Upper lobe of left lung (tissue), 6 donors: ENCODE measurements around the gene STK10. TPM values are rescaled to one million over a fixed set of nuclear protein-coding genes. Genes with fewer than 3 reads are reported as not detected.
"Not testable (repeated sequence)": the region's sequence is repeated elsewhere in the genome, so short reads cannot be mapped to it uniquely, and the experiment has no call there.

ENCODE experiments used
- ATAC-seq, 2 donors: fragments of 200-7000 bp; cut with Tn5 transposase; one replicate each; pipeline ENCODE4 v1.9.1; 2022; ENCODE audit warnings: mild to moderate bottlenecking in 2 of 2, moderate library complexity in 2 of 2; ENCODE audit not compliant: low FRiP score in 2 of 2
- DNase-seq, 2 donors: peaks; one replicate each; pipeline ENCODE4 v3.0.0-alpha.2; 2019 to 2020
- H3K27ac ChIP-seq, 4 donors: fragments of 200-600 bp; sonication (generic); one replicate each; pipeline ENCODE4 v1.5.1; 2016 to 2019
- H3K27me3 ChIP-seq, 4 donors: fragments of 200-600 bp; sonication (generic); one replicate each; pipeline ENCODE4 v1.5.1; 2017 to 2019
- H3K36me3 ChIP-seq, 4 donors: fragments of 200-600 bp; sonication (generic); one replicate each; pipeline ENCODE4 v1.5.1; 2016 to 2019
- H3K4me1 ChIP-seq, 4 donors: fragments of 200-600 bp; sonication (generic); one replicate each; pipeline ENCODE4 v1.5.1; 2018 to 2019
- H3K4me3 ChIP-seq, 4 donors: fragments of 200-600 bp; sonication (generic); one replicate each; pipeline ENCODE4 v1.5.1; 2017 to 2019; ENCODE audit warnings: mild to moderate bottlenecking in 2 of 4, moderate library complexity in 1 of 4
- H3K9me3 ChIP-seq, 4 donors: fragments of 200-600 bp; sonication (generic); one replicate each; pipeline ENCODE4 v1.5.1; 2018 to 2019
- CTCF ChIP-seq, 6 experiments: fragments of 450-650 bp in 4 of 6; fragments of 200-600 bp in 2 of 6; sonication (generic) in 2 of 6; IDR thresholded peaks; one replicate each; pipeline ENCODE4 v1.5.1; 2016 to 2019; ENCODE audit warnings: antibody characterized with exemption in 6 of 6
- EP300 ChIP-seq, 4 donors: sonication (generic); formaldehyde crosslinking; IDR thresholded peaks; one replicate each; pipeline ENCODE4 v1.5.1; 2017; ENCODE audit warnings: antibody characterized with exemption in 4 of 4, control low read depth in 2 of 4
- POLR2A ChIP-seq, 4 donors: fragments of 450-650 bp; IDR thresholded peaks; one replicate each; pipeline ENCODE4 v1.5.1; 2016 to 2017; ENCODE audit warnings: antibody characterized with exemption in 4 of 4, mild to moderate bottlenecking in 2 of 4
- POLR2AphosphoS5 ChIP-seq, 2 donors: sonication (generic); formaldehyde crosslinking; IDR thresholded peaks; one replicate each; pipeline ENCODE4 v1.5.1; 2017; ENCODE audit warnings: antibody characterized with exemption in 2 of 2
- WGBS, 2 donors: methylation state at CpG; one replicate each; pipeline ENCODE4 v1.1.5; 2017 to 2018; 5-methylcytosine and 5-hydroxymethylcytosine counted together
- total RNA-seq, 6 donors: library from RNA; depleted of rRNA in 4 of 6; stranded (reverse); fragments of >200 nt in 4 of 6; gene quantifications; one replicate each; pipeline versions ENCODE4 v1.1.0 to v1.2.1, GENCODE V29; 2016 to 2021
- donor health status: DM: no; HTN: no; CAD: no; lungs with moderate emphysema.
- donor health status: DM: no; HTN: yes; CAD: no; lungs with severe emphysema.

Gene STK10
- total RNA-seq, 6 donors from 2014 or later: 50.6 to 170 (median 60.5) TPM

GRCh38 chr5:172200476-172200875, 12.5 kb upstream of the STK10 start:
- Histone ChIP-seq H3K9me3 (no peaks in the 10 kb centered on the region), H3K27me3 (no peaks in the 10 kb centered on the region), H3K4me1 (no peaks in the 10 kb centered on the region), H3K36me3 (no peaks in the 10 kb centered on the region), H3K27ac (no peak overlapping the region), H3K4me3 (no peak overlapping the region)
- no peak for ATAC-seq
- WGBS, 2 donors: 83 to 86% methylated on average over 6 of the region's 6 CpGs
- no peak for DNase-seq
- TF ChIP-seq POLR2A (IDR thresholded peaks at IDR 0.05) (no peak), POLR2AphosphoS5 (IDR thresholded peaks at IDR 0.05) (no peak), EP300 (IDR thresholded peaks at IDR 0.05) (no peak), CTCF (IDR thresholded peaks at IDR 0.05) (no peak)

GRCh38 chr5:172199446-172199845, 11.4 kb upstream of the STK10 start:
- WGBS, 2 donors: 78 to 91% methylated on average over 10 of the region's 10 CpGs
- Histone ChIP-seq H3K4me1 (no peaks in the 10 kb centered on the region), H3K36me3 (no peaks in the 10 kb centered on the region), H3K4me3 (no peak overlapping the region), H3K27ac (no peak overlapping the region), H3K27me3 (no peaks in the 10 kb centered on the region), H3K9me3 (no peaks in the 10 kb centered on the region)
- TF ChIP-seq POLR2A (IDR thresholded peaks at IDR 0.05): no peak
- TF ChIP-seq CTCF (IDR thresholded peaks at IDR 0.05): no peak
- TF ChIP-seq EP300 (IDR thresholded peaks at IDR 0.05): no peak
- TF ChIP-seq POLR2AphosphoS5 (IDR thresholded peaks at IDR 0.05): no peak
- ATAC-seq (no peak), DNase-seq (peak in 1 of 2 donors; percentile 47)

GRCh38 chr5:172197775-172198174, 9.8 kb upstream of the STK10 start:
- DNase-seq, H3K4me3 ChIP-seq, H3K27ac ChIP-seq, H3K4me1 ChIP-seq, ATAC-seq, H3K9me3 ChIP-seq, H3K36me3 ChIP-seq, H3K27me3 ChIP-seq: not testable (repeated sequence)
- 83 to 89% methylated on average over 4 of the region's 4 CpGs for WGBS, 2 donors

GRCh38 chr5:172194985-172195774, 7.2 kb upstream of the STK10 start:
- Histone ChIP-seq H3K36me3 (no peaks in the 10 kb centered on the region), H3K4me1 (no peaks in the 10 kb centered on the region), H3K4me3 (no peak overlapping the region), H3K9me3 (no peaks in the 10 kb centered on the region), H3K27ac (no peak overlapping the region), H3K27me3 (no peaks in the 10 kb centered on the region)
- TF ChIP-seq EP300 (IDR thresholded peaks at IDR 0.05): no peak
- no peak for TF ChIP-seq POLR2AphosphoS5 (IDR thresholded peaks at IDR 0.05)
- TF ChIP-seq CTCF (IDR thresholded peaks at IDR 0.05): no peak
- no peak for TF ChIP-seq POLR2A (IDR thresholded peaks at IDR 0.05)
- 79 to 85% methylated on average over 5 to 6 of the region's 6 CpGs for WGBS, 2 donors
- DNase-seq (no peak), ATAC-seq (no peak)

GRCh38 chr5:172193872-172194271, 5.8 kb upstream of the STK10 start, which contains the start of gene EFCAB9:
TSS of gene EFCAB9 (plus strand) at chr5:172194172. CDS start at chr5:172194173, 1 bp downstream.
- ATAC-seq (no peak), DNase-seq (no peak)
- Histone ChIP-seq H3K4me1 (no peaks in the 10 kb centered on the region), H3K27me3 (no peaks in the 10 kb centered on the region), H3K4me3 (no peak within 1 kb of the TSS), H3K9me3 (no peaks in the 10 kb centered on the region), H3K27ac (no peak within 1 kb of the TSS), H3K36me3 (no peaks in the 10 kb centered on the region)
- no peak for TF ChIP-seq EP300 (IDR thresholded peaks at IDR 0.05)
- no peak for TF ChIP-seq POLR2AphosphoS5 (IDR thresholded peaks at IDR 0.05)
- no peak for TF ChIP-seq CTCF (IDR thresholded peaks at IDR 0.05)
- WGBS, 2 donors: 76 to 83% methylated on average over 6 of the region's 6 CpGs
